Colon (tissue), 2 donors: ENCODE results near the gene PRSS37.
"Not testable (repeated sequence)": the region's sequence is repeated elsewhere in the genome, so short reads cannot be mapped to it uniquely, and the experiment has no call there.

Experiments
- FAIRE-seq: peaks from 2 replicates; lab custom pipeline; 2012; peaks lifted over from hg19 to GRCh38; lab: Jason Lieb, UNC
- donor health status: control.
- donor health status: control.

PRSS37 gene

GRCh38 chr7:141841385-141841784 lies at the start of gene PRSS37:
TSS of gene PRSS37 (minus strand) at chr7:141841485. CDS start at chr7:141841049, 436 bp downstream.
- FAIRE-seq = no peak

DNA sequence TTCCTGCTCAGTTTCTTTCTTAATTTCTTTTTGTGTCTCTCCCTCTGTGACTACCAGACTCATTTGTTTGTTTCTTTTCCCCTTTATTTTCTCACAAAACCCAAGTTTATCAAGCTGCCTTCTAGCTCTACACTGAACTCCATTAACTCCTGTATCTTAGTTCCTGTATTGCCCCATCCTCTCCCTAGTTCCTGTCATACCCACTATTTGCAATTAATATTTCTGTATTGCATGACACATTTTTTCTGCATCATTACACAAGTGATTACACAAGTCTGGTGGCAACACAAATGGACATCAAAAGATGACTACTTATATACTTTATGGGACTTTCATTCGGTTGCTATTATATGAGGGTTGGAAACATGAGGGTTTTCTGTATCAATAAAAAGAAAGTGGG lies 48.0 kb upstream of the PRSS37 start:
- FAIRE-seq = no peak

DNA sequence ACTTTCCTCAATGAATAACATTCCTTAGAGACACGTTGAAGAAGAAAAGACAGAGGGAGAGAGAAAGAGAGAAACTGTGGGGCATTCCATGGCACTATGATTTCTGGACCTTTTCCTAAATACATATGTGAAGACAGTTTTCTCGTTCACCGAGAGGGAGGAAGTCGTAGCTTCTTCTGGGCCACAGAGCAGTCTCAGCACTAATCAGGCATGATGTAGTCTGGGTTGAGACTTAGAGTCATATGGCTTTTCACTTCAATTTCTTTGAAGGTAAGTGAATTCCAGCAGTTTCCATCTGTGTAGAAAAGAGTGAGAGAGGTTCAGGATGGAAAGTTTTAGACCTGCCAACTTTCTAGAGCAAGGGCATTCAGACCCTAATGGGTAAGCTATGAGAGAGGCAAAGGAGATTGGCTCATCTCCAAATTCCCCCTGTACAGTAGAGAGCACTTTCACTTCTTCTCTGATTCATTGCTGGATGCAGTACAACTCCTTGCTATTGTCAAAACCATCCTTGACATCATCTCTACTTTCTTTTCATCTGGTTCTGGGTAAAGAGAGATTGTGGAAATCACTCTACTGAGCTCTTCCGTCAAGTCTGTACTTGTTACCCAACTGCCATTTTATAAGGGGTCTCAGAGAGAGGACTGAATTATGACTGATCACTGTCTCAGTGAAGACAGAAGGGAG lies 43.4 kb upstream of the PRSS37 start:
- FAIRE-seq = no peak

- no peak for FAIRE-seq
Measured at GRCh38 chr7:141880960-141881359, 39.7 kb upstream of the PRSS37 start.

DNA sequence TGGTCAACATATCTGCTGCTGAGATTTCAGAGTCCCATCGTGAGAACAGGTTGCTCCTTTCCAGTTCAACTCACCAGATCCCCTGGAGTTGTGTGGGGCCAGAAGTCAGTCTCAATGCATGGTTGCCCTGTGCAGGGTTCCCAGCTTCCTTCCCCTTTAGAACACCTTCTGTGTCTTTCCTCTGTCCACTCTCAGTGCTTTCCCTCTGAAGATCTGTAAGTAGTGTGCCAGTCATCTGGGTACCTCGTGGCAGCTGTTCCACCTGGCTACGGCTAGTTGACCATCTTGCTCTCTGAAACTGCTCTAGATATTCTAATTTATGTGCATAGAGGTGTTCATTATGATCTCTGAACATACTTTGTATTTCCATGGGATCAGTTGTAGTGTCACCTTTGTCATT lies 36.1 kb upstream of the PRSS37 start:
- FAIRE-seq = no peak

DNA sequence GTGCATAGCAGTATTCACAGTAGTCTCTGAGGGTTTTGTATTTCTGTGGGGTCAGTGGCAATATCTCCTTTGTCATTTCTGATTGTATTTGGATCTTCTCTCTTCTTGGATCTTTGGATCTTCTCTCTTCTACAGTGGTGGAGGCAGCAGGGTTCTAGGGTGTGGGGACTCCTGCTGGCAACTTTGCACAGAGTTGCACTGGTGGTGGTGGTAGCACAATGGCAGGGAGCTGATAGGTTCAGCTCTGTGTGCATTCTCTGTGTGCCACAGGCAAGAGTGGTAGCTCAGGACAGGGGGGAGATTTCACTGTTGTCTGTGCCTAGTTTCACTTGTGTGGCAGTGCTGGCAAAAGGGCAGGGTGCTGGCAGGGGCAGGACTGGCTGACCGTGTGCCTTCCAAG lies 35.1 kb upstream of the PRSS37 start:
- no peak for FAIRE-seq

DNA sequence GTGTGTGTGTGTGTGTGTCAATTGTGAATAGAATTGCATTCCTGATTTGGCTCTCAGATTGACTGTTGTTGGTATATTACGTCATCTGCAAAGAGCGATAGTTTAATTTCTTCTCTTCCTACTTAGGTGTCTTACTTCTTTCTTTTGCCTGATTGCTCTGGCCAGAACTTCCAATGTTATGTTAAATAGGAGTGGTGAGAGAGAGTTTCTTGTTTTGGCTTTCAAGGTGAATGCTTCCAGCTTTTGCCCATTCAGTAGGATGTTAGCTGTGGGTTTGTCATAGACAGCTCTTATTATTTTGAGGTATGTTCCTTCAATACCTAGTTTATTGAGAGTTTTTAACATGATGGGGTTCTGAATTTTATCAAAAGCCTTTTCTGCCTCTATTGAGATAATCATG lies 34.2 kb upstream of the PRSS37 start:
- FAIRE-seq = no peak

GRCh38 chr7:141874787-141875186 lies 33.5 kb upstream of the PRSS37 start:
- no peak for FAIRE-seq

DNA sequence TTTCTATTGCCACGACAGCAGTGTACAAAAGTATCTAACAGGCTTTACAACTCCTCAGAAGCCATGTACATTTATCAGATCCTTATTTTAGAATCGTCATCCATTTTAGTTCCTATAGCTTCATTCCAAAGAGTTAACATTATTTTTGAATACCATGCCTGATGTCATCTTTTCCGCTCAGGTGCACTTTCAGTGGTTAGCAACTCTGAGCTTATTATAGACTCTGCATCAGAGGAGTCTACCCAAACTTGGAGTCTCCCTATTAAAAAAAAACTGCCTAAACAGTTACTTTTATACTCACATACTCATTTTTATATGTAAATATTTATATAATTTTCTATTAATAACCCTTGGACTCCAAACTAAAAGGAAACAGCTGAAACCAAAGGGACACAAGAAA lies 31.6 kb upstream of the PRSS37 start:
- no peak for FAIRE-seq

DNA sequence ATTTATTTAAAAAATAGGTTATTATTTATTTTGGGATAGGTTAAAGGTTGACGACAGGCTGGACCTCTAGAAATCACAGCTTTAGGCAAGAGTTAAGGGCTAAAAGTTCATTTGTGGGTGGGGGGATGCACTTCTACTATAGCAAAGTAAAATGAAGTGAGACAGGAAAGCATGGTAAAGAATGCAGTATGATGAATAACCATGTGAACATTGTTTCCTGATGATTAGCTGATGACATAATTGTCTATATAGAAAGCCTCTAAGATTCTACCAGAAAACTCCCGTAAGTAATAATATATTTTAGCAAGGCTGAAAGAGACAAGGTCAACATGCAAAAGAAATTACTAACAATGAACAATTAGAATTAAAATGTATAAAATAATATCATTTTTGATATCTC lies 25.7 kb upstream of the PRSS37 start:
- FAIRE-seq = no peak

DNA sequence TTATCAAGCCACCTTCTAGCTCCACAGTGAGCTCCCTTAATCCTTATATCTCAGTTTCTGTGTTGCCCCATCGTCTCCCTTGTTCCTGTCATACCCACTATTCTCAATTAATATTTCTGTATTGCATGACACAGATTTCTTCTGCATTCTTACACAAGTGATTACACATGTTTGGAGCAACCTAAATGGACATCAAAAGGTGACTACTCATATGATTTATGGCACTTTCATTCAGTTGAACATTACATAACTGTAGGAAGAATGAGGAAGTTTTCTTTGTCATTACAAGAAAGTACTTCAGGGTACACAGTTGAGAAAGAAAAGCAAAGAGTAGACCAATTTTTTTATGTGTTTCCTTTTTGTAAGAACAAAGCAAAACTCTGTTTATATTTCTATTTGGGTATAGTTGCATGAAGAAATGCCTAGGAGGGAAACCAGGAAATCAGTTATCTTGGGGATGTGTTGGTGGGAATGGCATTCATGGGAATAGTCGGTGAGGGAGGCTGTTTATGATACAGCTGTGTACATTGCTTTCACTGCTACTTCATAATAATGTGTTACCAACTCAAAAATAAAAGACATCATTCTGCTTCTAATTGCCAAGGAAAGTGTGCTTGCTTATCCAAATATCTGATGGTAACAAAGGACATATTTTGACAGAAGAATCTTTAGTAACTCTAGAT lies 23.6 kb upstream of the PRSS37 start:
- FAIRE-seq = no peak

DNA sequence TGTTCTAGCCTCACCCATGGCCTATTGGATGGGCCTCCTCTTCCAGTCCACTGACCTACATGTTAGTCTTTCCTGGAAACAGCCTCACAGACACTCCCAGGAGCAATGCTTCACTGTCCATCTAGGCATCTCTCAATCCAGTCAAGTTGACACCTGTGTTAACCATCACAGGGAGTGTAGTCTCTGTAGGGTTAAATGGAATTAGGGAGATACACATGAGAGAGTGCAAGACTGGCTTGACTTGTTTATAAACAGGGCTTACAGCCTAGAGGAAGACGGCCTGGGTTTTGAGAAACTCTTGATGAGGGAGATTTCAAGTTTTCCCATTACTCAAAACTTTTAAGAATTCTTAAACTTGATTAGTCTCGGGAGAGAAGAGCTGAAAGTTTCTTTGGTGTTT lies 18.9 kb upstream of the PRSS37 start:
- no peak for FAIRE-seq

GRCh38 chr7:141847996-141848395 lies 6.7 kb upstream of the PRSS37 start:
- no peak for FAIRE-seq

- no peak for FAIRE-seq
Measured at GRCh38 chr7:141844256-141844655, 3.0 kb upstream of the PRSS37 start.

DNA sequence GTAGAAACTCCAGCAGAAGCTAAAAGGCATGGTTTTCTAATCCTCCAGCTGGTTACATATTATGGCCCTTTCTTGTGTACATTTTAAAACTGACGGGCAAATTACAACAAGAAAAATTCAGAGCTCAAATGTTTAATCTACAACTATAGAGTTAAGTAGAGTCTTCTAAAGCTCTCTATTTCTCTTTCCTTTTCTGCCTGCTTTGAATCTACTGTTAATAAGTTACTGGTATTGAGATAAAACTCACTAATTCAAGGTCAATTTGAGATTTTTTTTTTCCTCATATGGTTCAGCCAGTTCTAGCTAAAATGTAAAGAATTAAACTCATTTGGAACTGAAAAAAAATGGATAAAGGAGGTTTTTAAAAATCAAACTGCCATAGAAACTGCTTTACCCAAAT lies 1.6 kb upstream of the PRSS37 start:
- FAIRE-seq = no peak

DNA sequence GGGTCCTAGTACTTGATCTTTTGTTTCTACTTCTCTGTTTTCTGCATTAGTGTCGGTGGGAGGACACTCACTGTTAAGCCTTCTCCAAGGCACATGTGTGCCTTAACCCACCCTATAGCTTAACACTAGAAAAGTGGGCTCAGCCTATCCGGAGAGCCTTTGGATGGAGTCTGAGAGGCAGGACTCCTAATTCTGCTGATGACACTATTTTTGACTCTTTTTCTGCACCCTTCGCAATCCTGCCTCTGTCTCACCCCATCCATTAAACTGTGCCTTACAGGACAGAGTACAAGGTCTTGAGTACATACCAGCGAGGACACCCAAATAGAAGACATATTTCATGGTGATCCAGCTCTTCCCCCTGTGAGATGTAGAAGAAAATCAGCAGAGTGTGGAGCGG lies 577 bp downstream of the PRSS37 start:
- FAIRE-seq = no peak

- FAIRE-seq = no peak
Measured at GRCh38 chr7:141839256-141839655, 2.0 kb downstream of the PRSS37 start.

GRCh38 chr7:141838581-141838980 lies 2.7 kb downstream of the PRSS37 start:
- no peak for FAIRE-seq

- no peak for FAIRE-seq
Measured at GRCh38 chr7:141837683-141838082, 3.6 kb downstream of the PRSS37 start.

- FAIRE-seq = not testable (repeated sequence)
Measured at GRCh38 chr7:141822432-141822831, 18.9 kb downstream of the PRSS37 start.

DNA sequence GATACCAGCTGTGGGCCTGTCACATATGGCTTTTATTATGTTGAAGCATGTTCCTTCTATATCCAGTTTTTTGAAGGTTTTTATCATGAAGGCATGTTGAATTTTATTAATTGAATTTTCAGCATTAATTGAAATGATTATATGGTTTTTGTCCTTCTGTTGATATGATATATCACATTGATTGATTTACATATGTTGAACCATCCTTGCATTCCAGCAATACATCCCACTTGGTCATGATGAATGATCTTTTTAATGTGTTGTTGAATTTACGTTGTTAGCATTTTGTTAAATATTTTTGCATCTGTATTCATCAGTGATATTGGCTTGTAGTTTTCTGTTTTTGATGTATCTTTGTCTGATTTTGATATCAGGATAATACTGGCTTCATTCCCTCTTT lies 21.2 kb downstream of the PRSS37 start:
- FAIRE-seq = no peak

DNA sequence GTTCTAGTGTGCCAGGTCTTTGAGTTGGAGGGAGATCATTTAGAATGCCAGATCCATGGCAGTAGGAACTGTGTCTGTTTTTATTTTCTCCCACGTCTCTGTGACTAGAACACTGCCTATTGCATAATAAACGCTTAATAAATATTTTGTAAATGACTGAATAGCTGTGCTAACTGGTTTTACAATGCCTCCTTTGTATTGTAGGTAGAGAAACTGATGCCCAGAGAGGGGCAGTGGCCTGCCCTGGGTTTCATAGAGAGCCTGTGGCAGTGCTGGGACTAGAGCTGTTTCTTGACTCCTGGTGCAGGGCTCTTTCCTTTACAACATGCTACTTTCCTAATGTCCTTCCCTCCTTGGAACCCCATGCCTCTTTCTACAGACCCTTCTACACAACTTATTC lies 48.8 kb downstream of the PRSS37 start:
- no peak for FAIRE-seq

- FAIRE-seq = no peak
Measured at GRCh38 chr7:141789917-141790316, 51.4 kb downstream of the PRSS37 start, which contains the start of gene TAS2R5. TSS of gene TAS2R5 (plus strand) at chr7:141790217. CDS start at chr7:141790362, 145 bp downstream.

DNA sequence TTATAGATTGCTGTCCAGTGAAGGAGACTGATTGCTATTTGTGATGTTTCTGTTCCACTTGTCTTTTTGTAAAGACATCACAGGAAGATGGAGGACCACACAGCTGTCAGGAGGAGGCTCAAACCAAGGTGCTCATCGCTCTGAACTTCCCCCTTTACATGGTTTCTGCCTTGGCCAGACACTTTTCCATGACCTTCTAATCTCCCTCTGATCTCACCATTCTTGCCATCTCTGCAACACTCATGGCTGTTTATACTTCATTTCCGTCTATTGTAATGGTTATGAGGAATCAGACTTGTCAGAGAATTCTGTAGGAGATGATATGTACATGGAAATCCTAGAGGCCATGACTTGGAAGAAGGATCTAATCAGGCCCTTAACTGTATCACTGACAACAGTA lies 53.0 kb downstream of the PRSS37 start:
- no peak for FAIRE-seq
